Activated CD4-positive, alpha-beta T cell treated with anti-CD3 and anti-CD28 coated beads, Interleukin-2, amount 50 U/mL, for 1 hour (primary cell): ENCODE data around the gene TIE1.

ENCODE experiments used
- DNase-seq: peaks from one replicate; pipeline ENCODE4 v3.0.0-alpha.2; 2020

Gene TIE1

GRCh38 chr1:43339584-43340232 lies 38.9 kb downstream of the TIE1 start:
- DNase-seq = no peak

GRCh38 chr1:43340559-43340958 lies 39.8 kb downstream of the TIE1 start:
- no peak for DNase-seq

DNA sequence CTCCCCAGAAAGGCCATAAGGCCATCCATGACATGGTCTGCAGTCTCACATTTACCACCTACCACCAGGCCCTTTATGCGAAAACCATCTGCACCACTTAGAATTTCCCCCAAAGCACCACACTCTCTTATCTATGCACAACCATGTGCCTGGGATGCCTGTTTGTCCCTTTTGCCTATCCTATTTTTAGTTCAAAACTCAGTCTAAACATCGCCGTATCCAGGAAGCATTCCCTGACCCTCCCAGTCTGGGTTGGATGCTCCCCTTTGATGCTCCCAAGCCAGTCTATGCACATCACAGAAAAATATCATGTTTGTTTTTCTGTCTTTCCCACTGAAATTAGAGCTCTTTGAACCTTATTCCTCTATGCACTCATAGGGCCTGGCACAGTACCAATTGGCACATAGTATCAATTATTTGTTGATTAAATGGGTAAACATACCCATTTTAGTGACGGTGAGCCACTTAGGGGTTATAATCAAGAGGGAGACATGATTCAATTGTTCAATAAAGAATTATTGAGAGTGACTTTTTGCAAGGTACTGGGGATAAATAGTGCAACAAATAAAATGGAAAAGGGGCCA lies 43.6 kb downstream of the TIE1 start:
- no peak for DNase-seq

DNA sequence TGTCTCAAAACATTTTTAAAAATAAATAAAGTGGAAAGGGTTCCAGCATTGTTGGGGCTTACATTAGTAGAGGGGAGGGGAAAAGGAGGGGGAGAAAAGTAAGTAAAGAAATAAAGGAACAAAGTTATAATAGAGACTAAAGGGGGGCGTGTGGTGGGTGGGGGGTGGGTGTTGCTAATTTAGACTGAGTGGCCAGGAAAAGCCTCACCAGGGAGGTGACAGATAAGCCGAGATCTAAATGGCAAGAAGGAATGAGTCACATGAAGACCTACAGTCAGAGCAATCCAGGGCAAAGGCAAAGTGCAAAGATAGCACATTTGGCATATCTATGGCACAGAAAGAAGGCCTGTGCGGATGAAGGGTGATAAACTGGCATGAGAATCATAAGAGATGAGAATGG lies 44.3 kb downstream of the TIE1 start:
- DNase-seq = no peak

DNA sequence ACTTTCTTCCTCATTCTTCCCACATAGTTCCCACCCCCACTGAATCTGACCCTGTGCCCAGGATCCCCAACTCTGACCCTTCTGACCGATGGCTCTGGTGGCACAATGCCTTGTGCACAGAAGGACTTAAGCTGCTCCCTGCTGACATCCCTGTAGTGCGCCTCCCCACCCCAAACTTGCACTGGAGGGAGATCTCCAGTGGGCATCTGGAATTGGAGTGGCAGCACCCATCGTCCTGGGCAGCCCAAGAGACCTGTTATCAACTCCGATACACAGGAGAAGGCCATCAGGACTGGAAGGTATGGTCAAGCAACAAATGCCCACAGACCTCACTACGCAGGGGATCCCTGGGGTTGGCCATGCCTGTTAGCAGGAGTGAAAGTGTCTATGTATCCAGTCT lies 45.9 kb downstream of the TIE1 start:
- DNase-seq = no peak

GRCh38 chr1:43348343-43348808 lies 47.6 kb downstream of the TIE1 start:
- DNase-seq = no peak

- DNase-seq = peak; percentile 57
Measured at GRCh38 chr1:43348809-43349593, 48.2 kb downstream of the TIE1 start.

DNA sequence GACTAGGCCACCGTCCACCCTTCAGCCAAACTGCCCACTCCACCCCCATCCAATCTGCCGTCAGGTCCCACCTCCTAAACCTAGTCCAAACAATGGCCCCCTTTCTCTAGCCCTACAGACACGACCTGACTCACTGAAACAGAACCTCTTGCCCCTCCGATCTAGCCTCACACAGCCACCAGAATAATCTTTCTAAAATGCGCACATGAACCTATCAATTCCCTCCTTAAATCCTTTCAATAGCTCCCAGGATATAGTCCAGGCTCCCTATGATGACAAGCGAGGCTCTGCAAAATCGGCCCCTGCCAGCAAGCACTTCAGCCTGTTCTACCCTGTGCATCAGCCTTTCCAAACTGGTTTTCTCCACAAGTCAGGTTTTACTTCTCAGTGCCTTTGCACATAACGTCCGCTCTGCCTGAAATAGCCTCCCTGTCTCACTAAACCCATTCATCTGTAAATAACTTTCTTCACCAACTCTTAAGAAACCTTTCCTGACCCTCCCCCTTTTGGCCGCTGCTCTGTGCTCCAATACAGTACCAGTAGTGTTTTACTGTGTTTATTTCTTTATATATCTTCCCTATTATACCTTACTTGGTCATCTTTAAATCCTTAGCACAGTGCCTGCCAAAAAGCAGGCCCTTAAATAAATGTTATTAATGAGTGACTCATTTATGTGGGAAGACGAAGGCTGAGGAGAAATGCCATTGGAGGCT lies 49.0 kb downstream of the TIE1 start:
- no peak for DNase-seq

DNA sequence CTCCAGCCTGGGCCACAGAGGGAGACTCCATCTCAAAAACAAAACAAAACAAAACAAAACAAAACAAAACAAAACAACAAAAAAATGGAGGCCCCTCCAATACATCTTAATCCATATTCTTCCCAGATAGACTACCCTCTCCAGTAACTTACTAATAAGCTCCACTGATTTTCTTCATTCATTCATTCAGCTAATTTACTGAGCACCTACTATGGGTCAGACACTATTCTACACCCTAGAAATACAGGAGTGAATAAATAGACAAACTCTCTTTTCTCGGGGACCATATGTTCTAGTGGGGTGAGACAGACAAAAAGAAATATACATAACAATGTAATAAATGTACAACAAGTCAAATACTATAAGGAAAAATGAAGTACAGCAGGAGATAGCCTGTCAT lies 50.2 kb downstream of the TIE1 start:
- DNase-seq = no peak

- DNase-seq = no peak
Measured at GRCh38 chr1:43351421-43352350, 50.9 kb downstream of the TIE1 start.

GRCh38 chr1:43352351-43352705 lies 51.5 kb downstream of the TIE1 start:
- no peak for DNase-seq

DNA sequence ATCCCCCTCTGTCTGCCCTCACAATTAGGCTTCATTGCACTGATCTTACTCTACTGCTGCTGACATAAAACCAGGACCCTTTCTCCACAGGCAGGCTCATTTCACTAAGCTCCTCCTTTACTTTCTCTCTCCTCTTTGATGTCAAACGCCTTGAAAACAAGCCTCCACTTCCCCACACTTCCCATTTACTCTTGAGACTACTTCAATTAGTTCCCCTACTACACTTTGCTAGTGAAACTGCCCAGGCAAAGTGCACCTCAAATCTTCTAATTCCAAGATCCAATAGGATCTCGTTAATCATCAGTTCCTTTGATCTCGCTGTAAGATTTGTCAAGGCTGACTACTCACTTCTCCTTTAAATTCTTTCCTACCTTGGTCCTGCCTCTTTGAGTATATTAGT lies 52.1 kb downstream of the TIE1 start:
- no peak for DNase-seq

- no peak for DNase-seq
Measured at GRCh38 chr1:43354471-43354870, 53.7 kb downstream of the TIE1 start.

DNA sequence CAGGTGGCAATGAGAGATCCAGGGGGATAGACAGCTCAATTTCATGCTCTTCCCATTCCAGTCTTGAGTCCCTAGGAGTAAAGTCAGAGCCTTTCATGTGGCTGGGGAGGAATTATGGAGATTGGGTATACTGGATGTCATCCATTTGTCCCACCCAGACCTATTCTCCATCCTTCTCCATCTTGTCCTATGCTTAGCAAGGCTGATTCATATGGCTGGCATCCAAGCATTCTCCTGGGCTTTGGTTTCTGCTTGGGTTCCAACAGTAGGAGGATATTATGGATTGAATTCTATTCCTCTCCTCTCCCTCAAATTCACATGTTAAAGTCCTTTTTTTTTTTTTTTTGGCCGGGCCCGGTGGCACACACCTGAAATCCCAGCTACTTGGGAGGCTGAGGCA lies 54.2 kb downstream of the TIE1 start:
- DNase-seq = no peak

- DNase-seq = no peak
Measured at GRCh38 chr1:43357251-43357650, 56.5 kb downstream of the TIE1 start.

GRCh38 chr1:43358121-43358745 lies 57.5 kb downstream of the TIE1 start:
- DNase-seq = peak; percentile 9

DNA sequence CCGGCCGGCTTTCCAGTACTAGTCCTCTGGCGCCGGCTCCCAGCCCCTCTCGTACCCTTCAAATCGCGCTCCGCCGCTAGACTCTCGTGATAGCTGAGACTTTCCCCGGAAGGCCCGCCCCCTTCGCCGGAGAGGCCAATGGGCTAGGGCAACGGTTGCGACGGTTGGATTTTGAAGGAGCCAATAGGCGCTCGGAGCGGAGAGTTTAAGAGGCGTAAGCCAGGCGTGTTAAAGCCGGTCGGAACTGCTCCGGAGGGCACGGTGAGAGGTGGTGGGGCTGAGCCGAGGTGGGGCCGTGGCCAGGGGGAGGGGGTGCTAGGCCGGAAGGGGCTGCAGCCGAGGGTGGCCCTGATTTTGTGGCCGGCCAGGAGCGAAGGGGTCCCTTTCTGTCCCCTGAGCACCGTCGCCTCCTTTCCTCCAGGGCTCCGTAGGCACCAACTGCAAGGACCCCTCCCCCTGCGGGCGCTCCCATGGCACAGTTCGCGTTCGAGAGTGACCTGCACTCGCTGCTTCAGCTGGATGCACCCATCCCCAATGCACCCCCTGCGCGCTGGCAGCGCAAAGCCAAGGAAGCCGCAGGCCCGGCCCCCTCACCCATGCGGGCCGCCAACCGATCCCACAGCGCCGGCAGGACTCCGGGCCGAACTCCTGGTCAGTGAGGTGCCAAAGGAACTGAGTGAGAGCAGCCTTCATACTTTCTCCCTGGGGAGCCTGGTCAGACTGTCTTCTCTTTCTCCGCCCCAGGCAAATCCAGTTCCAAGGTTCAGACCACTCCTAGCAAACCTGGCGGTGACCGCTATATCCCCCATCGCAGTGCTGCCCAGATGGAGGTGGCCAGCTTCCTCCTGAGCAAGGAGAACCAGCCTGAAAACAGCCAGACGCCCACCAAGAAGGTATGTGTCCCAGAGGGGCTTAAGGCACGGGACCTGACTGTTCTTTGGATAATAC lies 58.2 kb downstream of the TIE1 start, which contains the start of gene CDC20:
TSS of gene CDC20 (plus strand) at position 236 of the 948 bp plus-strand sequence. CDS start at position 471, 235 bp downstream.
- DNase-seq = peak; percentile 96

- no peak for DNase-seq
Measured at GRCh38 chr1:43359696-43360095, 58.9 kb downstream of the TIE1 start.

- no peak for DNase-seq
Measured at GRCh38 chr1:43360616-43361015, 59.8 kb downstream of the TIE1 start.

DNA sequence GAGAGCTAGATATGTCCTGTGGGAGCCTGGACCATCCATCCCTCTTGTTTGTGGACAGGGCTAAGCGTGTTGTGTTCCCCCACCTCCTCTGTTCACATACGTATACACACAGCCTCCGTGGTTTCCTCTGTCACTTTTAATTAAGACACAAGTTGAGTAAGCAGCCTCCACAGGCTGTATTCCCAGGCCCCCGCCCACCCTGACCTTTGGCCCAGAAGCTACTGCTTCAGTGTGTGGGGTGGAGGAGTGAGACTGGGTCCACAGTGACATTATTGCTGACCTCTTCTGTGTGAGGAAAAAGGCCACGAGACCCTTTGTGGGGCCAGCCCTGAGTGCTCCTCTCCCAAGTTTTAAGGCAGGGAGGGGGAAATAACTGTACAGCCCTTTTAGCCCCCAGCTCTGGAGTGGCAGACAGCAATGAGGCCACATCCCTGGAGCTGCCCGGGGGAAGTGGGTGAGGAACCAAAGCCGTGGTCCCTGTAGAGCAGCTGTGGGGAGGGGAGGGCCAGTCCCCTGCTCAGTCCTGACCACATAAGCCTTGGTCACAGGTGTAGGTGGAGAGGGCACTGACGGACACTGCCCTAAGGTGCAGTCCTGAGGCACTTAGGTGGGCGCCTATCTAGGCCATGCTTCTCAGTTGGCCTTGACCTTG lies 62.6 kb downstream of the TIE1 start:
- DNase-seq = no peak
